ENCODE results near the gene FASTKD3. TPM values are rescaled to one million over a fixed set of nuclear protein-coding genes. Genes with fewer than 3 reads are reported as not detected.

FASTKD3 gene
- total and polyA plus RNA-seq, 2 donors (not counting 1 experiment from before 2014, with no cell fraction given), result 6.6 to 10.0 TPM

GRCh38 chr5:7873216-7873615, 4.4 kb upstream of the FASTKD3 start:
- H3K27ac ChIP-seq (ENCODE audit: low read length in 2 of 2), result no peak overlapping the region
- CTCF ChIA-PET, result interaction anchor here (1.5 to 3.2 kb wide), 2 partner anchors 14 to 23 kb away, joined by 4 to 14 read pairs; partner anchors contain the start of gene CFAP90
- no peak overlapping the region for H3K4me3 ChIP-seq (ENCODE audit: control extremely low read depth in 1 of 5, extremely low read depth in 1 of 5, insufficient read depth in 1 of 5, low read depth in 2 of 5, low read length in 4 of 5)
- WGBS (ENCODE audit: insufficient coverage), result 88% methylated on average over 3 of the region's 9 CpGs
- H3K4me1 ChIP-seq (ENCODE audit: control insufficient read depth in 2 of 2, insufficient read depth in 2 of 2, low read length in 2 of 2), result peaks cover 16 to 18% of the 10 kb centered on the region in 2 donors
- H3K9me3 Mint-ChIP-seq (ENCODE audit: insufficient read depth), result no peaks in the 10 kb centered on the region
- no peak for DNase-seq
- H3K4me1 Mint-ChIP-seq, result peaks cover 47% of the 10 kb centered on the region
- peaks cover 56% of the 10 kb centered on the region for H3K79me2 ChIP-seq (ENCODE audit: control insufficient read depth, insufficient read depth, low read length)
- peak overlapping the region; percentile 1 for H3K27ac Mint-ChIP-seq
- intact Hi-C loops (cut with micrococcal nuclease), result no loop called here
- peaks cover 16% of the 10 kb centered on the region for H4K20me1 ChIP-seq (ENCODE audit: control insufficient read depth, insufficient read depth, low read length, poor library complexity, severe bottlenecking)
- H3K36me3 ChIP-seq (replicated peaks in 1 of 2; ENCODE audit: control extremely low read depth in 1 of 2, control insufficient read depth in 1 of 2, extremely low read depth in 1 of 2, insufficient read depth in 2 of 2, low read length in 1 of 2), result peaks cover 3 to 25% of the 10 kb centered on the region in 2 experiments
- peak overlapping the region; percentile 9 for H3K9ac ChIP-seq (ENCODE audit: low read length)
- no peaks in the 10 kb centered on the region for H3K27me3 ChIP-seq (replicated peaks in 1 of 4; ENCODE audit: control extremely low read depth in 1 of 4, control insufficient read depth in 3 of 4, insufficient read depth in 4 of 4, low read length in 3 of 4)
- no peaks in the 10 kb centered on the region for H3K9me3 ChIP-seq (ENCODE audit: control extremely low read depth in 1 of 3, control insufficient read depth in 2 of 3, insufficient read depth in 1 of 3, low read length in 2 of 3)
- POLR2A ChIA-PET, result no interaction called here
- peak overlapping the region; percentile 18 for H3K4me3 Mint-ChIP-seq
- TF ChIP-seq EZH2 (IDR thresholded peaks at IDR 0.05; ENCODE audit: borderline replicate concordance, insufficient read depth, low read depth, low read length, poor library complexity, severe bottlenecking), result no peak
- no peak for TF ChIP-seq CTCF (IDR thresholded peaks at IDR 0.05)
- no peak overlapping the region for H2AFZ ChIP-seq (ENCODE audit: insufficient read depth, low read depth, low read length, poor library complexity, severe bottlenecking)
- no peaks in the 10 kb centered on the region for H3K27me3 Mint-ChIP-seq
- peak overlapping the region; percentile 3 for H3K4me2 ChIP-seq (replicated peaks; ENCODE audit: low read depth, low read length, poor library complexity, severe bottlenecking)
- no peak for ATAC-seq (ENCODE audit: low read depth)

GRCh38 chr5:7872517-7873130, 3.8 kb upstream of the FASTKD3 start:
- no peaks in the 10 kb centered on the region for H3K9me3 Mint-ChIP-seq (ENCODE audit: insufficient read depth)
- DNase-seq, result no peak
- intact Hi-C loops (cut with micrococcal nuclease), result no loop called here
- peak overlapping the region; percentile 1 for H3K27ac Mint-ChIP-seq
- no peak overlapping the region for H3K4me3 Mint-ChIP-seq
- no peak overlapping the region for H3K4me3 ChIP-seq (ENCODE audit: control extremely low read depth in 1 of 5, extremely low read depth in 1 of 5, insufficient read depth in 1 of 5, low read depth in 2 of 5, low read length in 4 of 5)
- ChIA-PET CTCF (interaction anchor here (1.5 to 3.2 kb wide), 2 partner anchors 14 to 22 kb away, joined by 4 to 14 read pairs; partner anchors contain the start of gene CFAP90), POLR2A (no interaction called here)
- H4K20me1 ChIP-seq (ENCODE audit: control insufficient read depth, insufficient read depth, low read length, poor library complexity, severe bottlenecking), result peaks cover 16% of the 10 kb centered on the region
- no peak for ATAC-seq (ENCODE audit: low read depth)
- TF ChIP-seq CTCF (IDR thresholded peaks at IDR 0.05) (no peak), EZH2 (IDR thresholded peaks at IDR 0.05; ENCODE audit: borderline replicate concordance, insufficient read depth, low read depth, low read length, poor library complexity, severe bottlenecking) (no peak)
- H3K4me2 ChIP-seq (replicated peaks; ENCODE audit: low read depth, low read length, poor library complexity, severe bottlenecking), result peak overlapping the region; percentile 3
- H2AFZ ChIP-seq (ENCODE audit: insufficient read depth, low read depth, low read length, poor library complexity, severe bottlenecking), result no peak overlapping the region
- peaks cover 22% of the 10 kb centered on the region in 2 donors for H3K4me1 ChIP-seq (ENCODE audit: control insufficient read depth in 2 of 2, insufficient read depth in 2 of 2, low read length in 2 of 2)
- H3K79me2 ChIP-seq (ENCODE audit: control insufficient read depth, insufficient read depth, low read length), result peaks cover 59% of the 10 kb centered on the region
- H3K27me3 Mint-ChIP-seq, result no peaks in the 10 kb centered on the region
- peaks cover under 1 to 19% of the 10 kb centered on the region in 2 experiments for H3K36me3 ChIP-seq (replicated peaks in 1 of 2; ENCODE audit: control extremely low read depth in 1 of 2, control insufficient read depth in 1 of 2, extremely low read depth in 1 of 2, insufficient read depth in 2 of 2, low read length in 1 of 2)
- H3K4me1 Mint-ChIP-seq, result peaks cover 52% of the 10 kb centered on the region
- no peak overlapping the region for H3K27ac ChIP-seq (ENCODE audit: low read length in 2 of 2)
- peak overlapping the region; percentile 9 for H3K9ac ChIP-seq (ENCODE audit: low read length)
- 92% methylated on average over 2 of the region's 4 CpGs for WGBS (ENCODE audit: insufficient coverage)
- H3K27me3 ChIP-seq (replicated peaks in 1 of 4; ENCODE audit: control extremely low read depth in 1 of 4, control insufficient read depth in 3 of 4, insufficient read depth in 4 of 4, low read length in 3 of 4), result no peaks in the 10 kb centered on the region
- H3K9me3 ChIP-seq (ENCODE audit: control extremely low read depth in 1 of 3, control insufficient read depth in 2 of 3, insufficient read depth in 1 of 3, low read length in 2 of 3), result no peaks in the 10 kb centered on the region
